AG04450 (cell line): Measurements from ENCODE around the gene SMIM5. TPM values are rescaled to one million over a fixed set of nuclear protein-coding genes. Genes with fewer than 3 reads are reported as not detected.

Experiments
- CTCF ChIA-PET: fragments of 300-600, 350-600 bp; formaldehyde crosslinking; extraction: SDS; loops from one replicate; lab custom pipeline; 2022; ENCODE audit warnings: antibody characterized with exemption, inconsistent platforms; lab: Charles Lee
- POLR2A ChIA-PET: fragments of 350-600 bp; formaldehyde crosslinking; extraction: SDS; loops from one replicate; lab custom pipeline; 2021; ENCODE audit warnings: antibody characterized with exemption, inconsistent platforms; lab: Yijun Ruan, JAX
- DNase-seq: peaks from one replicate; pipeline ENCODE4 v3.0.0-alpha.2; 2011; ENCODE audit warnings: low read depth, low spot score
- H3K27ac ChIP-seq: one replicate; pipeline ENCODE4 v1.5.1; 2012; ENCODE audit warnings: low read depth, low read length, control low read depth
- H3K27me3 ChIP-seq: one replicate; pipeline ENCODE4 v1.6.0; 2012; ENCODE audit warnings: low read length; ENCODE audit not compliant: control insufficient read depth, insufficient read depth
- H3K4me3 ChIP-seq: 2 replicates; pipeline ENCODE4 v1.5.1; 2011; ENCODE audit warnings: mild to moderate bottlenecking, low read depth, low read length, control low read depth
- H3K9me3 ChIP-seq: 2 replicates; pipeline ENCODE4 v1.5.1; 2012; ENCODE audit warnings: low read length; ENCODE audit not compliant: control insufficient read depth, insufficient read depth
- CTCF ChIP-seq: IDR thresholded peaks from 2 replicates; pipeline ENCODE4 v1.5.1; 2011; ENCODE audit warnings: low read depth, low read length, control low read depth, inconsistent platforms
- polyA plus RNA-seq: library from polyadenylated mRNA; depleted of rRNA; stranded (reverse); fragments of >200 nt; gene quantifications from 2 replicates; pipeline ENCODE4 v1.2.3, GENCODE V29; 2011

SMIM5 gene
- polyA plus RNA-seq, 1 experiment = not detected

GRCh38 chr17:75595284-75595919 lies 37.8 kb upstream of the SMIM5 start:
- Histone ChIP-seq H3K27me3 (peaks cover 17% of the 10 kb centered on the region), H3K27ac (no peak overlapping the region), H3K9me3 (no peaks in the 10 kb centered on the region), H3K4me3 (no peak overlapping the region)
- no peak for TF ChIP-seq CTCF
- DNase-seq = no peak
- CTCF ChIA-PET = interaction anchor here (1.1 kb wide), 1 partner anchor 38 kb away, joined by 4 read pairs; the partner anchor contains the start of gene SMIM5
- POLR2A ChIA-PET = no interaction called here

GRCh38 chr17:75595920-75596313 lies 37.3 kb upstream of the SMIM5 start:
- peaks cover 17% of the 10 kb centered on the region for H3K27me3 ChIP-seq
- H3K9me3 ChIP-seq = no peaks in the 10 kb centered on the region
- H3K4me3 ChIP-seq = no peak overlapping the region
- TF ChIP-seq CTCF = no peak
- DNase-seq = no peak
- no peak overlapping the region for H3K27ac ChIP-seq
- CTCF ChIA-PET = interaction anchor here (1.1 kb wide), 1 partner anchor 37 kb away, joined by 4 read pairs; the partner anchor contains the start of gene SMIM5
- POLR2A ChIA-PET = no interaction called here

- no peaks in the 10 kb centered on the region for H3K9me3 ChIP-seq
- peaks cover 17% of the 10 kb centered on the region for H3K27me3 ChIP-seq
- H3K4me3 ChIP-seq = no peak overlapping the region
- DNase-seq = no peak
- POLR2A ChIA-PET = no interaction called here
- CTCF ChIA-PET = interaction anchor here (1.0 to 1.1 kb wide), 2 partner anchors 8 to 36 kb away, joined by 3 to 4 read pairs; partner anchors contain the start of gene SMIM5
- H3K27ac ChIP-seq = no peak overlapping the region
- TF ChIP-seq CTCF = no peak
Measured at GRCh38 chr17:75596320-75597087, 36.7 kb upstream of the SMIM5 start.

- no peak overlapping the region for H3K27ac ChIP-seq
- POLR2A ChIA-PET = no interaction called here
- CTCF ChIA-PET = interaction anchor here (0.5 to 2.4 kb wide), 8 partner anchors 11 to 227 kb away, joined by 3 to 14 read pairs (median 4); partner anchors contain the start of genes SMIM5 and TSEN54
- H3K4me3 ChIP-seq = no peak overlapping the region
- TF ChIP-seq CTCF = peak; percentile 58
- H3K9me3 ChIP-seq = no peaks in the 10 kb centered on the region
- H3K27me3 ChIP-seq = peaks cover 2% of the 10 kb centered on the region
- DNase-seq = no peak
Measured at GRCh38 chr17:75601057-75601987, 31.9 kb upstream of the SMIM5 start.
